Measurements from ENCODE around the gene CCDC116.
A peak's percentile ranks its signal among the peaks of the same experiment; 100 is the strongest.

CCDC116 gene

DNA sequence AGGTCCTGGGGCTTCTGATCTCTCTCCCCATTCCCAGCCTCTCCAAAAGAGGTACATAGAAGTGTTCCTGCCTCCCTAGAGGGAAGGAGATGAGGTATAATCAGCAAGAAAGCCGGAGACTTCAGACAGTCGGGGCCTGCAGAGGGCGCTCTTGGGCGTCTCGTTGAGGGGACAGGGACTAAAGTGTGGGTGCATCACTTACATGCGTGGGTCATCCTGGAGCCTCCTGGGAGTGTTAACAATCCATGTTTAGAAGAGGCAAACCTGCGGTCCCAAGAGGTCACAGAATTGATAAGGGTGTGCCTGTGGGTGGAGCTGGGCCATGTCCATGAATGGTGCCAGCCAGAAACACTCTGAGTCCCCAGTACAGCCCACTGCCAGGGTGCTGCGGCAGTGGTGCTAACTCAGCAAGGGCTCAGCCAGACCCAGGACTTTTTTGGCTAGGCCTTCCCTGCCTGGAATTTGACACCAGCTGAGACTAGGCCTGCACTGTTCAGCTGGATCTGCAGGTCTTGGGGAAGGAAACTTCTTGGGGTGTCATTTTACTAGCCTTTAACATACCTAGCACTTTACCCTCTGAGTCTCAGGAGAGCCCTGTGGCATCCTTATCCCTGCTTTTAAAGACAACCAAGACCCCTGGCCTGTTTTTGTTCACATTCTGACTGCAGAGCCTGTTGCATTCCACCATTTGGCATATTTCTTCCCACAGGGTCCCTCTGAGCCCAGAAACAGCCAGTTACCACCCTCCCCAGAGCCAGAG, 8.3 kb upstream of the CCDC116 start:
- Histone ChIP-seq H3K9me3 (ENCODE audit: insufficient read depth, low read depth, low read length) (no peaks in the 10 kb centered on the region), H3K4me1 (ENCODE audit: insufficient read depth, low read length, poor library complexity, severe bottlenecking) (peaks cover 13% of the 10 kb centered on the region), H3K4me2 (ENCODE audit: low read depth, low read length, poor library complexity, severe bottlenecking) (no peak overlapping the region), H3K27me3 (ENCODE audit: insufficient read depth, low read length, poor library complexity, severe bottlenecking) (no peaks in the 10 kb centered on the region), H3K9ac (ENCODE audit: low read depth, low read length, poor library complexity, severe bottlenecking) (no peak overlapping the region), H3K36me3 (ENCODE audit: insufficient read depth, low read length) (peaks cover 61% of the 10 kb centered on the region; the same call in 1 of the 2 replicates), H2AFZ (ENCODE audit: low read length) (no peak overlapping the region), H3K9me2 (replicated peaks; ENCODE audit: low read depth, low read length) (no peaks in the 10 kb centered on the region), H3K4me3 (ENCODE audit: low read length, poor library complexity, severe bottlenecking) (no peak overlapping the region), H3F3A (ENCODE audit: low read depth) (peaks cover 5% of the 10 kb centered on the region; the same call in 1 of the 2 replicates), H4K20me1 (ENCODE audit: insufficient read depth, low read length, poor library complexity, severe bottlenecking) (peaks cover 82% of the 10 kb centered on the region), H3K79me2 (ENCODE audit: insufficient read depth, low read length) (peaks cover 85% of the 10 kb centered on the region)
- no peak for TF ChIP-seq EZH2phosphoT487 (IDR thresholded peaks at IDR 0.05; ENCODE audit: borderline replicate concordance)
- TF ChIP-seq, protein P1, sequence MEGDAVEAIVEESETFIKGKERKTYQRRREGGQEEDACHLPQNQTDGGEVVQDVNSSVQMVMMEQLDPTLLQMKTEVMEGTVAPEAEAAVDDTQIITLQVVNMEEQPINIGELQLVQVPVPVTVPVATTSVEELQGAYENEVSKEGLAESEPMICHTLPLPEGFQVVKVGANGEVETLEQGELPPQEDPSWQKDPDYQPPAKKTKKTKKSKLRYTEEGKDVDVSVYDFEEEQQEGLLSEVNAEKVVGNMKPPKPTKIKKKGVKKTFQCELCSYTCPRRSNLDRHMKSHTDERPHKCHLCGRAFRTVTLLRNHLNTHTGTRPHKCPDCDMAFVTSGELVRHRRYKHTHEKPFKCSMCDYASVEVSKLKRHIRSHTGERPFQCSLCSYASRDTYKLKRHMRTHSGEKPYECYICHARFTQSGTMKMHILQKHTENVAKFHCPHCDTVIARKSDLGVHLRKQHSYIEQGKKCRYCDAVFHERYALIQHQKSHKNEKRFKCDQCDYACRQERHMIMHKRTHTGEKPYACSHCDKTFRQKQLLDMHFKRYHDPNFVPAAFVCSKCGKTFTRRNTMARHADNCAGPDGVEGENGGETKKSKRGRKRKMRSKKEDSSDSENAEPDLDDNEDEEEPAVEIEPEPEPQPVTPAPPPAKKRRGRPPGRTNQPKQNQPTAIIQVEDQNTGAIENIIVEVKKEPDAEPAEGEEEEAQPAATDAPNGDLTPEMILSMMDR (conservative IDR thresholded peaks at IDR 0.05; ENCODE audit: low read length): peak; percentile 88

DNA sequence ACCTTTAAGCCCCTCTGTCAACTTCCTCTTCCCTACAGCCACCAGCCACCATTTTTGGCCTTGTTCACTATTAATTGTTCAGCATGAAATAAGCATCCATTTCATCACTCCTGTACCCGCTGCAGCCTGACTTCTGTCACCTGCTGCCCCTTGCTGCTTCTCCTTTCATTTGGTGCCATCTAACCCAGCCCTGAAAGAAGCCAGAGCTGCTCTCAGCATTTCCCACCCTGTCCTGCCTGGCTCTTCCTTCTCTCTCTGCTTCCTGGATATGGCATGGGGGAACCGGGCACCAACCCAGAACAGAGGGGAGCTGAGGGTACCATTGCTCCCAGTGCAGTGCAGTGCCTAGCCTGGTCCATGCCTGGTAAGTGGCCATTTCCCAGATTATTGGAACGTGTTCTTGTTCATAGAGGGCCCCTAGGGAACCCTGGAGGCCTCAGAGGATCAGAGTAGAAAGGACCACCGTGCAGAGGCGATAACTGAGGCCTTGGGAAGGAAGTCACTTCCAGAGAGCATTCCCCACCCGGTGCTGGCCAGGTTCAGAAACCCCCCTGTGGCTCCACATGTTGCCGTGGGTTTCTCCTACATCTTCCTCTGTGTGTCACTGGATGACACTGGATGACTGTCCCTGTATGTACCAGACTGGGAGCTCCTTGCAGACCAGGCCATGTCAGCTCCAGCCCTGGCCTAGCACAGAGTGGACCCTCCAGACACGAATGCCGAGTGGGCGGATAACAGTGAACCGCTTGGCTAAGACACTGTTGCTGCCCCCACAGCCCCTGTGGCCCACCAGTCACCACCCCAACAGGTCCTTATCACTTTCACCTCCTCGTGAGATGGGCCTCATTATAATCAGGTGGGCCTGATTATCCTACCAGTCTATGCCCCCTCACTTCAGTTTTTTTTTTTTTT, 7.4 kb upstream of the CCDC116 start:
- no peaks in the 10 kb centered on the region for H3K9me2 ChIP-seq (replicated peaks; ENCODE audit: low read depth, low read length)
- peaks cover 81% of the 10 kb centered on the region for H3K79me2 ChIP-seq (ENCODE audit: insufficient read depth, low read length)
- H3K9me3 ChIP-seq (ENCODE audit: insufficient read depth, low read depth, low read length): no peaks in the 10 kb centered on the region
- H3K4me2 ChIP-seq (ENCODE audit: low read depth, low read length, poor library complexity, severe bottlenecking): no peak overlapping the region
- H3K27me3 ChIP-seq (ENCODE audit: insufficient read depth, low read length, poor library complexity, severe bottlenecking): peaks cover 5% of the 10 kb centered on the region
- no peak overlapping the region for H3K4me3 ChIP-seq (ENCODE audit: low read length, poor library complexity, severe bottlenecking)
- peaks cover 77% of the 10 kb centered on the region for H4K20me1 ChIP-seq (ENCODE audit: insufficient read depth, low read length, poor library complexity, severe bottlenecking)
- TF ChIP-seq, protein P1 (conservative IDR thresholded peaks at IDR 0.05; ENCODE audit: low read length): no peak
- TF ChIP-seq EZH2phosphoT487 (IDR thresholded peaks at IDR 0.05; ENCODE audit: borderline replicate concordance): no peak
- no peak overlapping the region for H3K9ac ChIP-seq (ENCODE audit: low read depth, low read length, poor library complexity, severe bottlenecking)
- peaks cover 13% of the 10 kb centered on the region for H3K4me1 ChIP-seq (ENCODE audit: insufficient read depth, low read length, poor library complexity, severe bottlenecking)
- no peak overlapping the region for H2AFZ ChIP-seq (ENCODE audit: low read length)
- peaks cover 5% of the 10 kb centered on the region; the same call in 1 of the 2 replicates for H3F3A ChIP-seq (ENCODE audit: low read depth)
- H3K36me3 ChIP-seq (ENCODE audit: insufficient read depth, low read length): peaks cover 55% of the 10 kb centered on the region; the same call in 1 of the 2 replicates

DNA sequence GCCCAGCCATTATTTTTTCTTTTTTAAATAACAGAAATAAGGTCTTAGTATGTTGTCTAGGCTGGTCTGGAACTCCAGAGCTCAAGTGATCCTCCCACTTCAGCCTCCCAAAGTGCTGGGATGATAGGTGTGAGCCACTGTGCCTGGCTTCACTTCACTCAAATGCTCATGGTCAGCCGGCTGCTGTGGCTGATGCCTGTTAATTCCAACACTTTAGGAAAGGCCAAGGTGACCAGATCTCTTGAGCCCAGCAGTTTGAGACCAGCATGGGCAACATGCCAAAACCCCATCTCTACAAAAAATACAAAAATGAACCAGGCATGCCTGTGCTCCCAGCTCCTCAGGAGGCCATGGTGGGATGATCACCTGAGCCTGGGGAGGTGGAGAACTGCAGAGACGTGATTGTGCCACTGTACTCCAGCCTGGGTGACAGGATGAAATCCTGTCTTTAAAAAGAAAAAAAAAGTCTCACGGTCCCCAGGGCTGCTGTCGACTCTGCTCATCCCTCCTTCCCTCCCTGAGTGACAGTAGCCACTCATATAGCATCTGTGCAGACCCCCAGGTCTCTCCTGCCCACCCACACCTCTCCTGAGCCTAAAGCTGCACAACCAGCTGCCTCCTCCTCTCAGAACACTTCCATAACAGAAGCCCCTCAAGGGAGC, 6.4 kb upstream of the CCDC116 start:
- Histone ChIP-seq H3K79me2 (ENCODE audit: insufficient read depth, low read length) (peaks cover 72% of the 10 kb centered on the region), H3K9ac (ENCODE audit: low read depth, low read length, poor library complexity, severe bottlenecking) (no peak overlapping the region), H3K4me2 (ENCODE audit: low read depth, low read length, poor library complexity, severe bottlenecking) (peak overlapping the region; percentile 93), H3K36me3 (ENCODE audit: insufficient read depth, low read length) (peaks cover 45% of the 10 kb centered on the region; the same call in 1 of the 2 replicates), H3K27me3 (ENCODE audit: insufficient read depth, low read length, poor library complexity, severe bottlenecking) (peaks cover 5% of the 10 kb centered on the region), H3F3A (ENCODE audit: low read depth) (peaks cover 5% of the 10 kb centered on the region; the same call in 1 of the 2 replicates), H2AFZ (ENCODE audit: low read length) (no peak overlapping the region), H3K4me1 (ENCODE audit: insufficient read depth, low read length, poor library complexity, severe bottlenecking) (peaks cover 13% of the 10 kb centered on the region), H4K20me1 (ENCODE audit: insufficient read depth, low read length, poor library complexity, severe bottlenecking) (peaks cover 69% of the 10 kb centered on the region), H3K9me3 (ENCODE audit: insufficient read depth, low read depth, low read length) (no peaks in the 10 kb centered on the region), H3K9me2 (replicated peaks; ENCODE audit: low read depth, low read length) (no peaks in the 10 kb centered on the region), H3K4me3 (ENCODE audit: low read length, poor library complexity, severe bottlenecking) (no peak overlapping the region)
- TF ChIP-seq EZH2phosphoT487 (IDR thresholded peaks at IDR 0.05; ENCODE audit: borderline replicate concordance): no peak
- TF ChIP-seq, protein P1 (conservative IDR thresholded peaks at IDR 0.05; ENCODE audit: low read length): no peak

All from Loucy (cell line).